GM18868 (cell line): ENCODE measurements around the gene PCP2.
A peak's percentile ranks its signal among the peaks of the same experiment; 100 is the strongest.

Source experiments
- ATAC-seq: cut with Tn5 transposase; IDR thresholded peaks from one replicate; pipeline ENCODE4 v1.9.1; 2021; ENCODE audit warnings: mild to moderate bottlenecking, moderate library complexity; ENCODE audit not compliant: unreplicated experiment

The PCP2 gene

DNA sequence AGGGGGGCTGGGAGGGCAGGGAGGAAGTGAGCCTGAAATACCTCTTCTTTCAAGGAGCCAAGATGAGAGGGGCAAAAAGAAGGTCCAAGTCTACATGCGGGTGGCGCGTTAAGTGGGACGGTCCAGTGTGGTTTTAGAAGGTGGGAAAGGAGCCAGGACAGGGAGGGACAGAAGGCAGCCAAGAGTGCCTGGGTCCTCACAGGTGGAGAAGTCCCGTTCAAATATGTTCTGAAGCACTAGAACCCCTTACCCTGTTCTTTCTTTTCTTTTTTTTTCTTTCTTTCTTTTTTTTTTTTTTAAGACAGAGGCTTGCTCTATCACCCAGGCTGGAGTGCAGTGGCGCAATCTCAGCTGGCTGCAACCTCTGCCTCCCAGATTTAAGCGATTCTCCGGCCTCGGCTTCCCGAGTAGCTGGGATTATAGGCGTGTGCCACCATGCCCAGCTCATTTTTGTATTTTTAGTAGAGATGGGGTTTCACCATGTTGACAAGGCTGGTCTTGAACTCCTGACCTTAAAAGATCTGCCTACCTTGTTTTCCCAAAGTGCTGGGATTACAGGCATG, 30.5 kb downstream of the PCP2 start:
- ATAC-seq: no peak

DNA sequence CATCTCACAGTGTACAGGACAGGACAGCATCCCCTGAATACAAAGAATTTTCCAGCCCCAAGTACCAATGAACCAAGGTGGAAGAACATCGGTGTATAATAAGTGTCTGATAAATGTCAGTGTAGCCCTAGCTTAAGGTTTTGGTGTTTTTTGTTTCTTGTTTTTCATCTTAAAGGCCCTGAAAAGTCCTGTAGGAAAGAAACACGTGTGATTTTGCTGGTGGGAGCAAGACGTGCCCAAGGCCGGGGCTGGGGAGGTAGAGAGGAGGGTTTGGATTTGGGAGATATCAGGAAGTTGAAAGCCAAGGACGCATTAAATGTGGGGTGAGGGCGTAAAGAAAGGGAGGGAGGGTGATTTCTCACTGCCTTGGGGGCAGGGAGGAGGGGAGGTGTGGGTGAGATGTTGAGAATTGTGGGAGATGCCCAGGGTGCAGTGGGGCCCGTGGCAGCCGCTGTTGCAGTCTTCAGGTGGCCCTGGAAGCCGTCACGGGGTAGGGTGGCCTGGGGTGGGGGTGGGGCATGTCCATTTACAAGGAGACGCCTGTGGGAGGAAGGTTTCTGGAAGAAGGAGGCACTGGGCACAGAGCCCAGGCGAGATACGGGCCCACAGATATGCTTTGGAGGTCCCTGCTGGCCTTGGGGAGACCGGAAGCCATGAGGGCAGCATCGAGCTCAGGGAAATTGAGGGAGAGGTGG, 31.1 kb downstream of the PCP2 start:
- no peak for ATAC-seq

DNA sequence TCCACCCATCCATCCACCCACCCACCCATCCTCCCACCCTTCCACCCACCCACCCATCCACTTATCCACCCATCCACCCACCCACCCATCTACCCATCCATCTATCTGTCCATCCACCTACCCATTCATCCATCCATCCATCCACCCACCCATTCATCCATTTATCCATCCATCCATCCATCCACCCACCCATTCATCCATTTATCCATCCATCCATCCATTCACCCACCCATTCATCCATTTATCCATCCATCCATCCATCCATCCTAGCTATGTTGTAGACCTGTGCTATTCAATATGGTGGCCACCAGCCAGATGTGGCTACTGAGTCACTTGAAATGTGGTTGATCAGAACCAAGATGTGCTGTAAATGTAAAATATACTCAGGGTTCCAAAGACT, 32.8 kb downstream of the PCP2 start:
- ATAC-seq: no peak

DNA sequence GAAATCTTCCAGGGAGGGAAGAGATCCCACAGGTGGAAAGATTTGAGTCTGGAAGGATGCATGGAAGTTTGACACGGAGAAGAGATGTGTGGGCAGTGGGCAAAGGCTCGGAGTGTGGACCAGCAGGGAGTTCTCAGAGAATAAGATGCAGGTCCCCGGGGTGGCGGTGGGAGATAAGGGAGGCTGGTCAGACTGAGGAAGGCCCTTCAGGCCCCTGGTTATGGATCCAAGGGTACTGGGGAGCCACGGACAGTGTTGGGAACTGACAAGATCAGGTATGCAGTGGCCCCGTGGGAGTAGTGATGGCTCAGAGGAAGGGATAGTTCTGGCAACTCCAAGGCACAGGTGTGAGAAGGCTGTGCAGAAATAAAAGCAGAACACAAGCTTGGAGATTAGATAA, 35.3 kb downstream of the PCP2 start:
- no peak for ATAC-seq

DNA sequence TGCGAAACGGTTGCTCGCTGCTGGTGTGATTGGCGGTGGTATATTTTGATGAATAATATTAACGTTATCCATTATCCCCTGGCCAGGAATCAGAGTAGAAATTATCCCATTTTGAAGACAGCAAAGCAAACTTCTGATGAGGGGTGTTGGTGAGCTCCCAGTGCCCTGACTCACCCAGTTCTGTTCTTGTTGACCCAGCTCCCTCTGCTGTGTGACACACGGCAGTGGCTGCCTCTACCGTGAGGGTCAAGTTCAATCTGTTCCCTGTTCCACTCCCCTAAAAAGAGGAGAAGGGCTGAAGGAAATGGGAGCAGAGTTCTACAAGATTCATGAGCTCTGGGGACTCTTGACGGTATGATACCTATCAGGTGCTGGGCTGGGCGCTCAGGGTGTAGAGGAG, 35.8 kb downstream of the PCP2 start:
- ATAC-seq: no peak

DNA sequence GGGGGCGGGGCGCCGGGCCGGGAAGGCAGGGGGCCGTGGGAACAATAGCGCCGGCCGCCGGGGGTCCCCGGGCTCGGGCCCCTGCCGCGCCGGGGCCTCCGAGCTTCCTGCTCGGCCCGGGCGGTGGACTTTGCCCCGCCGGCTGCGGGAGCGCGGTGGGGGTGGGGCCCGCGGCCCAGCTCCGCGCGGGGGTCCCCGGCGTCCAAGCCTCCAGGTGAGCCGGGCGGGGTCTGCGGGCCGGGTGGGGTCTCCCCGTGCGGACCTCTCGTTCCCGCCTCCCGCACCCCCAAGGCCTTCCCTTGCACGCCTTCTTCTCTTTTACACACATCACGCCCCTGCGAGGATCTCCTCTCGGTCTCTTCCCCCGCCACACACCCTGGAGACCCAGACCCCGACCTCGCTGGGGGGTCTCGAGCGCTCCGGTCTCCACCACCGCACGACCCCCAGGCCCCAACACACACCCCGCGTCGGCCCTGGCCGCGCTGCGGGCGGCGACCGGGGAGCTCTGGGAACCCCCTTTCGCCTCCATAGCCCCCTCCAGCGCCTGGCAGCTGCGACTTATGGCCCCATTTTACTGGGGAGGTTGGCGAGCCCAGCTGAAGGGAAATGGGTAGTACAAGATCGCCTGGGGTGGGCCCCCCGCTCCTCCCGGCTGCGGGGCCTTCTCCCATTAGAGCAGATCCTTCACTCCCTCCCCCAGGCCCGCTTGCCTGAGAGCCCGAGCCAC, 37.1 kb downstream of the PCP2 start:
- no peak for ATAC-seq

DNA sequence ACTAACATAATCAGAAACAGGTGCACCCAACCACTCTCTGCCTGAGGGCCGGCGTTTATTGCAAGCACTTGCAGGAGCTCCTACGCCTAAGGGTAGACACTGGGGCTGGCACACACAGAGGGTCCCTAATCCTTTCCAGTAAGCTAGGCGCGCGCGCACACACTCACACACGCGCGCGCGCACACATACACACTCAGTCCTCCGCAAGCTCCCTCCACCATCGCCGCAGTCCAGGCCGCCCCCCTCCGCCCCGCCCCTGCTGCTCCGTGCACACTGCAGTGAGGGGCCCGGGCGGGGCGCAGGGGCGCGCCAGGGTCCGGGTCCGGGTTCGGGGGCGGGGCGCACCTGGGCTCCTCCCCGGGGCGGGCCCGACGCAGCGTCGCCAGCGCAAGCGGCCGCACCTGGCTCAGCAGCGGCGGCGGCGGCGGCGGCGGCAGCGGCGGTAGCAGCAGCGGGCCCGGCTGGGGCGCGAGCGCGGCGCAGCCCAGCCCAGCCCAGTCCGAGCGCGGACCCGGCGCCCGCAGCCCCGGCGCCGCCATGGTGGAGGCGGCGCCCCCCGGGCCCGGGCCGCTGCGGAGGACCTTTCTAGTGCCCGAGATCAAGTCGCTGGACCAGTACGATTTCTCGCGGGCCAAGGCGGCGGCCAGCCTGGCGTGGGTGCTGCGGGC, 37.9 kb downstream of the PCP2 start, which contains the start of gene CAMSAP3:
TSS of gene CAMSAP3 (plus strand) at position 398 of the 668 bp plus-strand sequence. CDS start at position 538, 140 bp downstream.
- peak; percentile 40 for ATAC-seq

DNA sequence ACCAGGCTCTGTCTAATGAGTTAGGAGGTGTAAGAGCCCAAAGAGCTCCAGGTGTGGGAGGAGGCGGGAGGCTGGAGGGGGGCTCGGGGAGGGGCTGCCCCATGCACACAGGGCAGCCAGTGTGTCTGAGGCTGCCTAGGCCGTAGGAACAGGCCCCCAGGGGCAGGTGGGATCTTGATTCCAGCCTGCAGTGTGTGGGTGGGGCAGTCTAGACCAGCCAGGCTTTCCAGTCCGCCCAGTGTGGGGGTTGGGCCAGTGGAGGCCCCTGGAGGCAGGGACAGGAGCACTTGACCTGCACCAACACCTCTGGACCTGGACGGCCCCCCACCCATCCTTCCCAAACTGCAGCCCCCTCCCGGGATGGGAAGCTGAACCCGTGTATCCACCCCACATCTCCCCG, 43.3 kb downstream of the PCP2 start:
- ATAC-seq: no peak

DNA sequence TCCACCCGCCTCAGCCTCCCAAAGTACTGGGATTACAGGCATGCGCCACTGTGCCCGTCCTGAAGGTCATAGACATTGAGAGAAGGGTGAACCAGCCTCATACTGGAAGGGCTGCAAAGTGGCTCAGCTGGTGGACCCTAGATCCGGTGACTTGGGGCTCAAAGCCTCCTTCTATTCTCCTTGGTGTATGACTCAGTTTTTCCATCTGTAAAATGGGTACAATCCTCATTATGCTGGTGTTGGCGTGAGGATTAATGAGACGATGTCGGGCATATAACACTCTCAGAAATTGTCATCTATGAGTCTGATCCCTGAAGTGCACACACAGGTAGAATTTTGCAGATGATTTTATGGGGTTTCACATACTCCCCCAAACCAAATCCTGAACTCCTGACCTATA, 43.7 kb downstream of the PCP2 start:
- ATAC-seq: no peak

DNA sequence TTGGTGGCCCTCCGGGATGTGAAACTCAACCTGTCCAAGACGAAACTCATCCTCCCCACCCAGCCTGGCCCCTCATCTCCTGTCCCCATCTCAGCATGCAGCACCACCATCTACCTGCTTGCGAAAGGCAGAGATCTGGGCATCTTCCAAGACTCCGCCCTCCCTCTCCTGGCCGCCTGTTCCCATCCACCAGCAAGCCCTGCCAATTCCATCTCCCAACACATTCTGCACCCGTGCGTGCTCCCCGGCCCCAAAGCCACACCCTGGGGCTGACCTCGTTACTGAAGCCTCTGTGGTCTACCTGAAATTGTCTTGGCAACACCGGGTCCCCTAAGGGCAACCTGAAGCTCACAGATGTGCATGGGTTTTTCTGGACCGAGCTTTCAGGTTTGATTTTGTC, 51.1 kb downstream of the PCP2 start:
- ATAC-seq: no peak
